OCI-M1 (cell line): ENCODE measurements around the gene L3MBTL4.

Experiments
- DNase-seq: peaks from one replicate; lab custom pipeline; 2025; lab: John Stamatoyannopoulos, UW

Gene L3MBTL4

GRCh38 chr18:6031442-6031841 lies 383.3 kb downstream of the L3MBTL4 start:
- no peak for DNase-seq

GRCh38 chr18:6031002-6031401 lies 383.7 kb downstream of the L3MBTL4 start:
- DNase-seq = no peak

- DNase-seq = no peak
Observed at GRCh38 chr18:6024745-6025248, 389.9 kb downstream of the L3MBTL4 start.

GRCh38 chr18:6023551-6023950 lies 391.2 kb downstream of the L3MBTL4 start:
- DNase-seq = no peak

GRCh38 chr18:6022845-6023244 lies 391.9 kb downstream of the L3MBTL4 start:
- no peak for DNase-seq

- no peak for DNase-seq
Observed at GRCh38 chr18:6022074-6022444, 392.7 kb downstream of the L3MBTL4 start.

- DNase-seq = no peak
Observed at GRCh38 chr18:6021306-6022073, 393.2 kb downstream of the L3MBTL4 start.

- DNase-seq = no peak
Observed at GRCh38 chr18:6018671-6019070, 396.0 kb downstream of the L3MBTL4 start.

- DNase-seq = no peak
Observed at GRCh38 chr18:6017171-6017570, 397.5 kb downstream of the L3MBTL4 start.

GRCh38 chr18:6015364-6015763 lies 399.3 kb downstream of the L3MBTL4 start:
- DNase-seq = no peak

- no peak for DNase-seq
Observed at GRCh38 chr18:6013171-6013810, 401.4 kb downstream of the L3MBTL4 start.

- DNase-seq = no peak
Observed at GRCh38 chr18:6010921-6011320, 403.8 kb downstream of the L3MBTL4 start.

GRCh38 chr18:6010284-6010683 lies 404.4 kb downstream of the L3MBTL4 start:
- no peak for DNase-seq

GRCh38 chr18:6009756-6010155 lies 405.0 kb downstream of the L3MBTL4 start:
- DNase-seq = no peak

GRCh38 chr18:6004683-6005082 lies 410.0 kb downstream of the L3MBTL4 start:
- no peak for DNase-seq

- no peak for DNase-seq
Observed at GRCh38 chr18:6004119-6004518, 410.6 kb downstream of the L3MBTL4 start.

GRCh38 chr18:6001867-6002266 lies 412.8 kb downstream of the L3MBTL4 start:
- no peak for DNase-seq

- DNase-seq = no peak
Observed at GRCh38 chr18:5998907-5999306, 415.8 kb downstream of the L3MBTL4 start.

- no peak for DNase-seq
Observed at GRCh38 chr18:5998166-5998881, 416.4 kb downstream of the L3MBTL4 start.

GRCh38 chr18:5997361-5997760 lies 417.4 kb downstream of the L3MBTL4 start:
- DNase-seq = no peak

- no peak for DNase-seq
Observed at GRCh38 chr18:5995626-5996025, 419.1 kb downstream of the L3MBTL4 start.

GRCh38 chr18:5993938-5994337 lies 420.8 kb downstream of the L3MBTL4 start:
- no peak for DNase-seq

- no peak for DNase-seq
Observed at GRCh38 chr18:5992381-5992780, 422.3 kb downstream of the L3MBTL4 start.
